ENCODE data around the gene THEM4.

DNA sequence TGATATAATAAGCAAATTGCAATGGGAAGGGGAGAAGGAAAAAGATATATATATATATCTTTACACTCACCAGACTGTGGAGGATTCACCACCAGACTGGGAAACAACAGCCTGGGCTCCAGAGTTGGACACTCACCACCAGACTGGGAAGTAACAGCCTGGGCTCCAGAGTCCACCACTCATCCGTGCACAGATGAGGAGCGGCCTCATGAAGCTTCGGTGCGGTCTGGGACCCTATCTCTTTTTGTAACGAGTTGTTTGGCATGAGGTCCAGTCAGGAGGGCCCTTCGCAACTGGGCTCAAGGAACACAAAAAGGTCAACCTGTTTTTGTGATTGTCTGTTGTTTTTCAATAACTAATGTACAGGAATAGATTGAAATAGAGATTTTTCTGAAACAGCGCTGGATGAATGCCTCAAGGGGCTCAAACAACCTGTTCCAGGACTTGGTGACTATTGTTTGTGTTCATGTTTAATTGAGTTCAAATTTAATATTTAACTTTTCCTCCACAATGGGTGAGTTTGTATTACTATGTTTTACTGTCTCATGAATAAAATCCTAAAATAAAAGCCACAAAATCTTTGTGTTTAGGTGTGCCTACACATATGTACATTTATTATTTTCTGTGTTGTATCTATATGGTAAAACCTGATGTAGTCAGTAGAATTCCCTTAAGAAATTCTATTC is 44.2 kb upstream of the THEM4 start:
- TF ChIP-seq, protein P1, sequence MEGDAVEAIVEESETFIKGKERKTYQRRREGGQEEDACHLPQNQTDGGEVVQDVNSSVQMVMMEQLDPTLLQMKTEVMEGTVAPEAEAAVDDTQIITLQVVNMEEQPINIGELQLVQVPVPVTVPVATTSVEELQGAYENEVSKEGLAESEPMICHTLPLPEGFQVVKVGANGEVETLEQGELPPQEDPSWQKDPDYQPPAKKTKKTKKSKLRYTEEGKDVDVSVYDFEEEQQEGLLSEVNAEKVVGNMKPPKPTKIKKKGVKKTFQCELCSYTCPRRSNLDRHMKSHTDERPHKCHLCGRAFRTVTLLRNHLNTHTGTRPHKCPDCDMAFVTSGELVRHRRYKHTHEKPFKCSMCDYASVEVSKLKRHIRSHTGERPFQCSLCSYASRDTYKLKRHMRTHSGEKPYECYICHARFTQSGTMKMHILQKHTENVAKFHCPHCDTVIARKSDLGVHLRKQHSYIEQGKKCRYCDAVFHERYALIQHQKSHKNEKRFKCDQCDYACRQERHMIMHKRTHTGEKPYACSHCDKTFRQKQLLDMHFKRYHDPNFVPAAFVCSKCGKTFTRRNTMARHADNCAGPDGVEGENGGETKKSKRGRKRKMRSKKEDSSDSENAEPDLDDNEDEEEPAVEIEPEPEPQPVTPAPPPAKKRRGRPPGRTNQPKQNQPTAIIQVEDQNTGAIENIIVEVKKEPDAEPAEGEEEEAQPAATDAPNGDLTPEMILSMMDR (IDR thresholded peaks at IDR 0.05), result no peak
- no peak for TF ChIP-seq POLR2A (IDR thresholded peaks at IDR 0.05)

Data from body of pancreas (tissue), 4 donors.